Sigmoid colon (tissue), 7 donors: ENCODE results near the gene C18orf63. TPM values are rescaled to one million over a fixed set of nuclear protein-coding genes. Genes with fewer than 3 reads are reported as not detected.

Experiments
- DNase-seq: peaks from one replicate; pipeline ENCODE4 v3.0.0-alpha.2; 2019
- H3K27ac ChIP-seq, 4 donors: fragments of 200-600 bp; sonication (generic); one replicate each; pipeline ENCODE4 v1.5.1; 2016 to 2019; ENCODE audit warnings: mild to moderate bottlenecking in 1 of 4
- H3K27me3 ChIP-seq, 3 donors: fragments of 200-600 bp; sonication (generic); one replicate each; pipeline ENCODE4 v1.5.1; 2019; ENCODE audit warnings: mild to moderate bottlenecking in 1 of 3
- H3K36me3 ChIP-seq, 4 donors: fragments of 200-600 bp; sonication (generic); one replicate each; pipeline ENCODE4 v1.5.1; 2016 to 2019
- H3K4me1 ChIP-seq, 4 donors: fragments of 200-600 bp; sonication (generic); one replicate each; pipeline ENCODE4 v1.5.1; 2017 to 2019
- H3K4me3 ChIP-seq, 4 donors: fragments of 200-600 bp; sonication (generic); one replicate each; pipeline ENCODE4 v1.5.1; 2017 to 2019; ENCODE audit warnings: mild to moderate bottlenecking in 2 of 4, moderate library complexity in 1 of 4
- H3K9me3 ChIP-seq, 4 donors: fragments of 200-600 bp in 3 of 4; sonication (generic) in 3 of 4; one replicate each; pipeline versions ENCODE4 v1.5.1 to v1.6.1; 2013 to 2019
- CTCF ChIP-seq, 4 experiments: fragments of 450-650 bp in 3 of 4; fragments of 200-600 bp in 1 of 4; IDR thresholded peaks; one replicate each; pipeline ENCODE4 v1.5.1; 2016 to 2019; ENCODE audit warnings: antibody characterized with exemption in 4 of 4, mild to moderate bottlenecking in 3 of 4, moderate library complexity in 2 of 4
- EP300 ChIP-seq, 4 donors: sonication (generic); formaldehyde crosslinking; IDR thresholded peaks; one replicate each; pipeline ENCODE4 v1.6.1; 2017; ENCODE audit warnings: antibody characterized with exemption in 4 of 4
- POLR2A ChIP-seq, 2 donors: fragments of 450-650 bp; IDR thresholded peaks; one replicate each; pipeline ENCODE4 v1.6.1; 2016; ENCODE audit warnings: antibody characterized with exemption in 2 of 2, mild to moderate bottlenecking in 2 of 2, moderate library complexity in 2 of 2
- POLR2AphosphoS5 ChIP-seq, 4 donors: sonication (generic); formaldehyde crosslinking; IDR thresholded peaks; one replicate each; pipeline ENCODE4 v1.6.1; 2017; ENCODE audit warnings: antibody characterized with exemption in 4 of 4
- WGBS, 2 donors: extraction: QIAGEN DNeasy Blood & Tissue Kit; methylation state at CpG; one replicate each; pipeline ENCODE4 v1.1.7; 2013; 5-methylcytosine and 5-hydroxymethylcytosine counted together
- intact Hi-C: fragments of 100-400 bp; cut with DNase I; formaldehyde crosslinking; loops from one replicate; pipeline ENCODE4 v1.15.1; 2023
- polyA plus RNA-seq, 3 donors: library from polyadenylated mRNA; stranded (reverse); fragments of 200-250 nt; gene quantifications; one replicate each; pipeline ENCODE4 v1.2.3, GENCODE V29; 2013
- total RNA-seq, 4 donors: library from RNA; depleted of rRNA; stranded (reverse); fragments of >200 nt; gene quantifications; one replicate each; pipeline ENCODE4 v1.1.0, GENCODE V29; 2016
- donor health status: healthy with polysubstance abuse.
- donor health status: Bipolar disorder and iron deficiency.
- donor health status: healthy.

C18orf63 gene
- total and polyA plus RNA-seq, 7 donors = not detected

- WGBS, 2 donors = 79 to 85% methylated on average over 1 of the region's 1 CpG
- no peak for DNase-seq
- Histone ChIP-seq H3K36me3 (no peaks in the 10 kb centered on the region), H3K27ac (no peak overlapping the region), H3K27me3 (no peaks in the 10 kb centered on the region), H3K4me1 (no peaks in the 10 kb centered on the region), H3K4me3 (no peak overlapping the region), H3K9me3 (no peaks in the 10 kb centered on the region)
- intact Hi-C loops = no loop called here
- no peak for TF ChIP-seq EP300 (IDR thresholded peaks at IDR 0.05)
- no peak for TF ChIP-seq CTCF (IDR thresholded peaks at IDR 0.05)
- TF ChIP-seq POLR2A (IDR thresholded peaks at IDR 0.05) = no peak
- TF ChIP-seq POLR2AphosphoS5 (IDR thresholded peaks at IDR 0.05) = no peak
These were observed 62.1 kb downstream of the C18orf63 start for GRCh38 chr18:74377776-74378175.

- Histone ChIP-seq H3K4me1 (no peaks in the 10 kb centered on the region), H3K4me3 (no peak overlapping the region), H3K9me3 (no peaks in the 10 kb centered on the region), H3K27ac (no peak overlapping the region), H3K36me3 (no peaks in the 10 kb centered on the region), H3K27me3 (no peaks in the 10 kb centered on the region)
- no peak for TF ChIP-seq EP300 (IDR thresholded peaks at IDR 0.05)
- TF ChIP-seq POLR2AphosphoS5 (IDR thresholded peaks at IDR 0.05) = no peak
- no peak for TF ChIP-seq POLR2A (IDR thresholded peaks at IDR 0.05)
- TF ChIP-seq CTCF (IDR thresholded peaks at IDR 0.05) = no peak
- no peak for DNase-seq
- intact Hi-C loops = no loop called here
- WGBS, 2 donors = 62 to 66% methylated on average over 4 of the region's 4 CpGs
These were observed 62.6 kb downstream of the C18orf63 start for GRCh38 chr18:74378179-74378682.

- 96 to 97% methylated on average over 10 of the region's 10 CpGs for WGBS, 2 donors
- no peak for DNase-seq
- Histone ChIP-seq H3K36me3 (no peaks in the 10 kb centered on the region), H3K9me3 (no peaks in the 10 kb centered on the region), H3K4me1 (no peaks in the 10 kb centered on the region), H3K4me3 (no peak overlapping the region), H3K27ac (no peak overlapping the region), H3K27me3 (no peaks in the 10 kb centered on the region)
- intact Hi-C loops = no loop called here
- TF ChIP-seq POLR2AphosphoS5 (IDR thresholded peaks at IDR 0.05) (no peak), CTCF (IDR thresholded peaks at IDR 0.05) (no peak), POLR2A (IDR thresholded peaks at IDR 0.05) (no peak), EP300 (IDR thresholded peaks at IDR 0.05) (no peak)
These were observed 65.3 kb downstream of the C18orf63 start for GRCh38 chr18:74380916-74381315.

- intact Hi-C loops = no loop called here
- H3K36me3 ChIP-seq = no peaks in the 10 kb centered on the region
- H3K4me3 ChIP-seq = no peak overlapping the region
- TF ChIP-seq EP300 (IDR thresholded peaks at IDR 0.05) (no peak), CTCF (IDR thresholded peaks at IDR 0.05) (no peak), POLR2AphosphoS5 (IDR thresholded peaks at IDR 0.05) (no peak), POLR2A (IDR thresholded peaks at IDR 0.05) (no peak)
- H3K4me1 ChIP-seq = no peaks in the 10 kb centered on the region
- H3K27ac ChIP-seq = no peak overlapping the region
- DNase-seq = no peak
- H3K27me3 ChIP-seq = no peaks in the 10 kb centered on the region
- 92 to 93% methylated on average over 17 of the region's 17 CpGs for WGBS, 2 donors
- no peaks in the 10 kb centered on the region for H3K9me3 ChIP-seq
These were observed 66.1 kb downstream of the C18orf63 start for GRCh38 chr18:74381621-74382295.
